ENCODE results near the gene KAZN. TPM values are rescaled to one million over a fixed set of nuclear protein-coding genes. Genes with fewer than 3 reads are reported as not detected.

Gene KAZN
- total and polyA plus RNA-seq, 12 donors: 1.1 to 6.5 (median 1.9) TPM

GRCh38 chr1:15114884-15115283 is 516.4 kb downstream of the KAZN start:
- DNase-seq (no peak), ATAC-seq (no peak)
- Histone ChIP-seq H3K27ac (no peak overlapping the region), H3K36me3 (no peaks in the 10 kb centered on the region), H3K9me3 (no peaks in the 10 kb centered on the region), H3K4me1 (no peaks in the 10 kb centered on the region), H3K27me3 (peaks cover 0 to 5% (median 0%) of the 10 kb centered on the region in 7 donors), H3K4me3 (no peak overlapping the region)
- intact Hi-C loops (cut with DNase I): no loop called here
- WGBS, 2 donors: 91 to 92% methylated on average over 13 of the region's 13 CpGs
- no peak for TF ChIP-seq CTCF (IDR thresholded peaks at IDR 0.05)

- no peak for DNase-seq
- Histone ChIP-seq H3K4me3 (no peak overlapping the region), H3K9me3 (no peaks in the 10 kb centered on the region), H3K4me1 (no peaks in the 10 kb centered on the region), H3K27me3 (peaks cover 0 to 8% (median 0%) of the 10 kb centered on the region in 7 donors), H3K27ac (no peak overlapping the region), H3K36me3 (no peaks in the 10 kb centered on the region)
- ATAC-seq: no peak
- no peak for TF ChIP-seq CTCF (IDR thresholded peaks at IDR 0.05)
- intact Hi-C loops (cut with DNase I): no loop called here
- WGBS, 2 donors: 89 to 93% methylated on average over 15 of the region's 15 CpGs
Observed at GRCh38 chr1:15115542-15116330, 517.3 kb downstream of the KAZN start.

- intact Hi-C loops (cut with DNase I): no loop called here
- no peak overlapping the region for H3K4me3 ChIP-seq
- no peaks in the 10 kb centered on the region for H3K4me1 ChIP-seq
- no peaks in the 10 kb centered on the region for H3K36me3 ChIP-seq
- peak in 1 of 8 donors; percentile 50 for ATAC-seq
- H3K9me3 ChIP-seq: no peaks in the 10 kb centered on the region
- TF ChIP-seq CTCF (IDR thresholded peaks at IDR 0.05): no peak
- WGBS, 2 donors: 43 to 47% methylated on average over 5 of the region's 5 CpGs
- no peak for DNase-seq
- peaks cover 0 to 8% (median 0%) of the 10 kb centered on the region in 7 donors for H3K27me3 ChIP-seq
- no peak overlapping the region for H3K27ac ChIP-seq
Observed at GRCh38 chr1:15116966-15117365, 518.5 kb downstream of the KAZN start.

- H3K27me3 ChIP-seq: peaks cover 0 to 8% (median 0%) of the 10 kb centered on the region in 7 donors
- H3K4me3 ChIP-seq: no peak overlapping the region
- intact Hi-C loops (cut with DNase I): no loop called here
- ATAC-seq (no peak), DNase-seq (no peak)
- no peaks in the 10 kb centered on the region for H3K4me1 ChIP-seq
- WGBS, 2 donors: 69 to 79% methylated on average over 8 of the region's 8 CpGs
- no peaks in the 10 kb centered on the region for H3K36me3 ChIP-seq
- TF ChIP-seq CTCF (IDR thresholded peaks at IDR 0.05): no peak
- no peak overlapping the region for H3K27ac ChIP-seq
- no peaks in the 10 kb centered on the region for H3K9me3 ChIP-seq
Observed at GRCh38 chr1:15117671-15118325, 519.3 kb downstream of the KAZN start.
